Left lung (tissue), 10 donors: ENCODE measurements around the gene DNAJC9. TPM values are rescaled to one million over a fixed set of nuclear protein-coding genes. Genes with fewer than 3 reads are reported as not detected.

Experiments
- ATAC-seq: fragments of 200-7000 bp; cut with Tn5 transposase; one replicate; pipeline ENCODE4 v1.9.1; 2020; ENCODE audit warnings: moderate library complexity
- DNase-seq, 4 donors: peaks; one replicate each; pipeline ENCODE4 v3.0.0-alpha.2; 2013 to 2020
- H3K27ac ChIP-seq, 2 donors: fragments of 200-600 bp; sonication (generic) in 1 of 2; one replicate each; pipeline versions ENCODE4 v1.5.0 to v1.8.0; 2020 to 2021
- H3K27me3 ChIP-seq, 2 donors: fragments of 200-600 bp; sonication (generic) in 1 of 2; one replicate each; pipeline versions ENCODE4 v1.5.0 to v1.8.0; 2020 to 2021
- H3K36me3 ChIP-seq, 2 donors: fragments of 200-600 bp; sonication (generic) in 1 of 2; one replicate each; pipeline versions ENCODE4 v1.5.0 to v1.8.0; 2020 to 2021
- H3K4me1 ChIP-seq, 2 donors: fragments of 200-600 bp; one replicate each; pipeline ENCODE4 v1.8.0; 2021
- H3K4me3 ChIP-seq, 2 donors: fragments of 200-600 bp; sonication (generic) in 1 of 2; one replicate each; pipeline versions ENCODE4 v1.5.0 to v1.8.0; 2020 to 2021; ENCODE audit warnings: mild to moderate bottlenecking in 1 of 2
- H3K9me3 ChIP-seq, 2 donors: fragments of 200-600 bp; sonication (generic) in 1 of 2; one replicate each; pipeline versions ENCODE4 v1.5.0 to v1.8.0; 2020 to 2021
- intact Hi-C, 2 donors: fragments of 100-400 bp; cut with DNase I; formaldehyde crosslinking; loops; one replicate each; pipeline versions ENCODE4 v1.11.2 to v1.14.2; 2022
- polyA plus RNA-seq, 6 donors: library from polyadenylated mRNA; unstranded; fragments of 120-200 nt; gene quantifications; one replicate each; pipeline ENCODE4 v1.2.1, GENCODE V29; 2013; ENCODE audit not compliant: insufficient read length in 6 of 6
- total RNA-seq, 2 donors: library from RNA; stranded (reverse); fragmentation: NEBNext Ultra II Directional; extraction: Animal tissue kit (Norgen Biotek cat#: 25700); gene quantifications; one replicate each; pipeline ENCODE4 v1.2.1, GENCODE V29; 2021
- TF ChIP-seq, protein P1 (sequence below), 2 donors: fragments of 200-600 bp; sonication (generic) in 1 of 2; IDR thresholded peaks; one replicate each; pipeline versions ENCODE4 v1.5.0 to v1.8.0; 2021; ENCODE audit warnings: antibody characterized with exemption in 2 of 2
- donor health status: DM: no; HTN: yes; CAD: no.
- donor health status: DM: no; HTN: no; CAD: no.

DNAJC9 gene
- total and polyA plus RNA-seq, 8 donors = 14.6 to 34.8 (median 31.7) TPM

DNA sequence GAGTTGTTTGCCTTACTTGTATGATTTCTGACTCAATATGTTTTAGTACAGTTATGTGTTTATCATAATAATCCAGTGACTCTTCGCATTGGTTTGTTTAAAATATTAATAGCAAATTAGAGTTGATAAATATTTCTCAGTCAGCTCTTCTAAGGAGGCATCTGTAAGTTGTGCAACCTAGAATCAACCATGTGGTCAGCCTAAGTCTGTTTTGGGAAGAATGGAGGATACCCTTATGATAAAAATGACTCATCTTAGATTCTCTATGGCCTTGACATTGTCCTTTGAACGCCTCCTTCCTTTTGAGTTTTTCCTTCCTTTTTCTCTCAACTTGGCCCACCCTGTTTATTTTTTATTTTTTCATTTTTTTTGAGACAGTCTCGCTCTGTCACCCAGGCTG lies 18.8 kb downstream of the DNAJC9 start:
- intact Hi-C loops = no loop called here
- Histone ChIP-seq H3K36me3 (peaks cover 0 to 26% of the 10 kb centered on the region in 2 donors), H3K27me3 (no peaks in the 10 kb centered on the region), H3K9me3 (no peaks in the 10 kb centered on the region), H3K27ac (peak overlapping the region in 1 of 2 donors; percentile 45), H3K4me3 (no peak overlapping the region), H3K4me1 (no peaks in the 10 kb centered on the region)
- DNase-seq (no peak), ATAC-seq (peak; percentile 64)
- TF ChIP-seq, protein P1, sequence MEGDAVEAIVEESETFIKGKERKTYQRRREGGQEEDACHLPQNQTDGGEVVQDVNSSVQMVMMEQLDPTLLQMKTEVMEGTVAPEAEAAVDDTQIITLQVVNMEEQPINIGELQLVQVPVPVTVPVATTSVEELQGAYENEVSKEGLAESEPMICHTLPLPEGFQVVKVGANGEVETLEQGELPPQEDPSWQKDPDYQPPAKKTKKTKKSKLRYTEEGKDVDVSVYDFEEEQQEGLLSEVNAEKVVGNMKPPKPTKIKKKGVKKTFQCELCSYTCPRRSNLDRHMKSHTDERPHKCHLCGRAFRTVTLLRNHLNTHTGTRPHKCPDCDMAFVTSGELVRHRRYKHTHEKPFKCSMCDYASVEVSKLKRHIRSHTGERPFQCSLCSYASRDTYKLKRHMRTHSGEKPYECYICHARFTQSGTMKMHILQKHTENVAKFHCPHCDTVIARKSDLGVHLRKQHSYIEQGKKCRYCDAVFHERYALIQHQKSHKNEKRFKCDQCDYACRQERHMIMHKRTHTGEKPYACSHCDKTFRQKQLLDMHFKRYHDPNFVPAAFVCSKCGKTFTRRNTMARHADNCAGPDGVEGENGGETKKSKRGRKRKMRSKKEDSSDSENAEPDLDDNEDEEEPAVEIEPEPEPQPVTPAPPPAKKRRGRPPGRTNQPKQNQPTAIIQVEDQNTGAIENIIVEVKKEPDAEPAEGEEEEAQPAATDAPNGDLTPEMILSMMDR (IDR thresholded peaks at IDR 0.05) = no peak

DNA sequence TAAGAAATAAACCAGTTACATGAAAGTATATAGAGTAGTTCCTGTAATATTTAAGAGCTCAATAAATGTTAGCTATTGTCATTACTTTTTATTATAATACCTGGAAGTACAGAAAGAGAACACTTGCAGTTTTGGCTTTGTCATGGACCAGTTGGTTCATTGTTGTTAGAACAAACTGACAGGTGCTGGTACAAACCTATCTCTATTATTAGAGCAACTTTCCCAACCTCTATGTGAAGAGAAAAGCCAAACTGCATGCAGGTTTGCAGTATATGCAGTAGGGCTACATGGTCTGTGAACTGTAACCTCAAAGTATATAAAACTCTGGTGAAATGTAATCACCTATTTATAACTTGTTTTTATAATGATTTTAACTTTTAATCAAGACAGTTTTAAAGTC lies 20.4 kb downstream of the DNAJC9 start:
- intact Hi-C loops = no loop called here
- H3K4me3 ChIP-seq = no peak overlapping the region
- no peak for DNase-seq

DNA sequence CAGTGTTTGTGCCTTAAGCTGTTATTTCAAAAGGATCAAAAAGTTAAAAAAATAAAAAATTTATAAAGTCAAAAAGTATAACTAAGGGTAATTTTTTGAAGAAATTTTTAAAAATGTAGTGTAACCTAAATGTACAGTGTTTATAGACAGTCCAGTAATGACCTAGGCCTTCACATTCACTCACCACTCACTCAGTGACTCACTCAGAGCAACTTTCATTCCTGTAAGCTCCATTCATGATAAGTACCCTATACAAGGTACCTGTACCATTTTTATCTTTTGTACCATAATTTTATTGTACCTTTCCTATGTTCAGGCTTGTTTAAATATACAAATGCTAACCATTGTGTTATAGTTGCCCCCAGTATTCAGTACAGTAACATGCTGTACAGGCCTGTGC lies 21.5 kb downstream of the DNAJC9 start:
- Histone ChIP-seq H3K36me3 (peaks cover 0 to 7% of the 10 kb centered on the region in 2 donors), H3K9me3 (no peaks in the 10 kb centered on the region), H3K27me3 (no peaks in the 10 kb centered on the region), H3K27ac (no peak overlapping the region), H3K4me3 (no peak overlapping the region), H3K4me1 (no peaks in the 10 kb centered on the region)
- intact Hi-C loops = no loop called here
- ATAC-seq = no peak
- TF ChIP-seq, protein P1 (IDR thresholded peaks at IDR 0.05) = no peak
- DNase-seq = no peak

More for the DNA sequence above, 20.4 kb downstream of the DNAJC9 start:
- H3K4me1 ChIP-seq = no peaks in the 10 kb centered on the region
- no peak for ATAC-seq
- H3K9me3 ChIP-seq = no peaks in the 10 kb centered on the region
- H3K36me3 ChIP-seq = peaks cover 0 to 16% of the 10 kb centered on the region in 2 donors
- TF ChIP-seq, protein P1 (IDR thresholded peaks at IDR 0.05) = no peak
- H3K27me3 ChIP-seq = no peaks in the 10 kb centered on the region
- no peak overlapping the region for H3K27ac ChIP-seq

DNA sequence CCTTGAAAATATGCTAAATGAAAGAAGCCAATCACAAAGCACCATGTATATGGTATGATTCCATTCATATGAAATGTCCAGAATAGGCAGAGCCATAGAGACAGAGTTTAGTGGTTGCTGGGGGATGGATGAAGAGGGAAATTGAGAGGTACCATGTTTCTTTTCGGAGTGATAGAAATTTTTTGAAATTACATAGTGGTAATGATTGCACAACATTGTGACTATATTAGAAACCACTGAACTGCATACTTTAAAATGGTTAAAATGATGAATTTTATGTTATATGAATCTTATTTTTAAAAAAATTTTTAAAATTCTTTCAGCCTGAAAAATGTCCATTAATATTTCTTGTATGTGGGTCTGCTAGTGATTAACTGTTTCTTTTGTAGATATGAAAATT lies 26.1 kb downstream of the DNAJC9 start:
- TF ChIP-seq, protein P1 (IDR thresholded peaks at IDR 0.05) = no peak
- intact Hi-C loops = no loop called here
- H3K36me3 ChIP-seq = peaks cover 0 to 30% of the 10 kb centered on the region in 2 donors
- no peaks in the 10 kb centered on the region for H3K27me3 ChIP-seq
- H3K27ac ChIP-seq = no peak overlapping the region
- ATAC-seq (no peak), DNase-seq (no peak)
- no peaks in the 10 kb centered on the region for H3K4me1 ChIP-seq
- H3K9me3 ChIP-seq = no peaks in the 10 kb centered on the region
- no peak overlapping the region for H3K4me3 ChIP-seq

DNA sequence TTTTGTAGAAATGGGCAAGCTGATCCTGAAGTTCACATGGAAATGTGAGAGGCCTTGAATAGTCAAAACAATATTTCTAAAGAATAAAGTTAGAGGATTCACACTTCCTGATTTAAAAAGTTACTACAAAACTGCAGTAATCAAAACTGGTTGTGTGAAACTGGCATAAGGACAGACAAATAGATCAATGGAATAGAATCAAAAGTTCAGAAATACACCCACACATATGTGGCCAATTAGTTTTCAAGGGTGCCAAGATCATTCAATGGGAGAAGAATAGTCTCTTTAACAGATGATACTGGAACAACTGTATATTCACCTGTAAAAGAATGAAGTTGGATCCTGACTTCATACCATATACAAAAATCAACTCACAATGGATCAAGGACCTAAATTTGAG lies 27.7 kb downstream of the DNAJC9 start:
- Histone ChIP-seq H3K27me3 (no peaks in the 10 kb centered on the region), H3K4me3 (no peak overlapping the region), H3K36me3 (peaks cover 0 to 30% of the 10 kb centered on the region in 2 donors), H3K9me3 (no peaks in the 10 kb centered on the region), H3K4me1 (no peaks in the 10 kb centered on the region), H3K27ac (no peak overlapping the region)
- ATAC-seq (no peak), DNase-seq (no peak)
- intact Hi-C loops = no loop called here
- TF ChIP-seq, protein P1 (IDR thresholded peaks at IDR 0.05) = no peak
